GM04503 (cell line): Measurements from ENCODE around the gene TNK2.
A peak's percentile ranks its signal among the peaks of the same experiment; 100 is the strongest.
"Not testable (repeated sequence)": the region's sequence is repeated elsewhere in the genome, so short reads cannot be mapped to it uniquely, and the experiment has no call there.

Source experiments
- DNase-seq: peaks from one replicate; pipeline ENCODE4 v3.0.0-alpha.2; 2012; ENCODE audit warnings: low read depth

The TNK2 gene

GRCh38 chr3:195916991-195917390 is 8.6 kb upstream of the TNK2 start:
- DNase-seq: no peak

GRCh38 chr3:195916291-195916690 is 7.9 kb upstream of the TNK2 start:
- no peak for DNase-seq

GRCh38 chr3:195914648-195915473 is 6.5 kb upstream of the TNK2 start:
- peak; percentile 90 for DNase-seq

DNA sequence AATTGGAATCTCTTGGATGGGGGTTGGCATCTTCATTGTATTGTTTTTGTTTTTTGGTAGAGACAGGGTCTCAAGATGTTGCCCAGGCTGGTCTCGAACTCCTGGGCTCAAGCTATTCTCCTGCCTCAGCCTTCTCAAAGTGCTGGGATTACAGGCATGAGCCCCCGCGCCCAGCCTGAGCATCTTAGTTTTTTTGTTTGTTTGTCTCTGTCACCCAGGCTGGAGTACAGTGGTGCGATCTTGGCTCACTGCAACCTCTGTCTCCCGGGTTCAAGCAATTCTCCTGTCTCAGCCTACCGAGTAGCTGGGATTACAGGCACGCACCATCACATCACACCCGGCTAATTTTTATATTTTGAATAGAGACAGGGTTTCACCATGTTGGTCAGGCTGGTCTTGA is 5.8 kb upstream of the TNK2 start:
- DNase-seq: not testable (repeated sequence)

- no peak for DNase-seq
Observed at GRCh38 chr3:195913382-195913781, 5.0 kb upstream of the TNK2 start.

DNA sequence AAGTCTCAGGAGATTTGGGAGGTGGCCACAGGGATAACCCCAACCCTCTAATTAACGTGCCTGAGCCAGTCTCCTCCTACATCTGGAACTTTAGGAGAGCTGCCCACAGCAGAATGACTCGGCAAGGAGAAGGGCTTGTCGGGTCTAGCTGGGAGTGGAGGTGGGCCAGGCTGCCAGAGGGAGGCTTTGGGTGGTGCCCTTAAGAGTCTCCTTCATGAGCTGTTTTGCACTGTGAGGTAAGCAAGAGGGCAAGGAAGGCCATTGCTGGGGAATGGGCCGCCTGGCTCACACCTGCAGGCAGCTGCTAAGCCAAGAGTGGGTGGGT is 3.6 kb upstream of the TNK2 start:
- no peak for DNase-seq

GRCh38 chr3:195911041-195911945 is 2.9 kb upstream of the TNK2 start:
- DNase-seq: no peak

- no peak for DNase-seq
Observed at GRCh38 chr3:195910499-195910845, 2.1 kb upstream of the TNK2 start.

- DNase-seq: no peak
Observed at GRCh38 chr3:195909644-195910498, 1.5 kb upstream of the TNK2 start.

- DNase-seq: no peak
Observed at GRCh38 chr3:195908694-195909581, 587 bp upstream of the TNK2 start.

- DNase-seq: no peak
Observed at GRCh38 chr3:195907684-195907933, 742 bp downstream of the TNK2 start.

- no peak for DNase-seq
Observed at GRCh38 chr3:195906865-195907683, 1.3 kb downstream of the TNK2 start.

- DNase-seq: no peak
Observed at GRCh38 chr3:195905970-195906864, 2.1 kb downstream of the TNK2 start.

- DNase-seq: no peak
Observed at GRCh38 chr3:195904368-195904767, 4.0 kb downstream of the TNK2 start.

DNA sequence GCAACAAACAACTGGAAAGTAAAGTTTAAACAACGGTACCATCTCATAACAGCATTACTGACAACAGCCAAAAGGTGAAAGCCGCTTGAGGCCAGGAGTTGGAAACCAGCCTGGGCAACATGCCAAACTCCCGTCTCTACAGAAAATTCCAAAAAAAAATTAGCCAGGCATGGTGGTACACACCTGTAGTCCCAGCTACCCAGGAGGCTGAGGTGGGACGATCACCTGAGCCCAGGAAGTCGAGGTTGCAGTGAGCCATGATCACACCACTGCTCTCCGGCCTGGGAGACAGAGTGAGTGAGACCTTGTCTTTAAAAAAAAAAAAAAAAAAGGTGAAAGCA is 4.4 kb downstream of the TNK2 start:
- DNase-seq: no peak

DNA sequence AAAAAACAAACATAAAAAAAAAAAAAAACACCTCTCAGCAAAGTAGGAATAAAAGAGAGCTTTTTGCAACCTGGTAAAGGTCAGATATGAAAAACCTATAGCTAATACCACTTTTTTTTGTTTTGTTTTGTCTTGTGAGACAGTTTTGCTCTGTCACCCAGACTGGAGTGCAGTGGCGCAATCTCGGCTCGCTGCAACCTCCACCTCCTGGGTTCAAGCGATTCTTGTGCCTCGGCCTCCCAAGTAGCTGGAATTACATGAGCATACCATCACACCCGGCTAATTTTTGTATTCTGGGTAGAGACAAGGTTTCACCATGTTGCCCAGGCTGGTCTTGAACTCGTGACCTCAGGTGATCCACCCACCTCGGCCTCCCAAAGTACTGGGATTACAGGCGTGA is 5.7 kb downstream of the TNK2 start:
- not testable (repeated sequence) for DNase-seq

GRCh38 chr3:195901836-195902585 is 6.3 kb downstream of the TNK2 start:
- not testable (repeated sequence) for DNase-seq

GRCh38 chr3:195900436-195901355 is 7.7 kb downstream of the TNK2 start:
- no peak for DNase-seq
